HepG2 (cell line): ENCODE measurements around the gene MTHFD2L. TPM values are rescaled to one million over a fixed set of nuclear protein-coding genes. Genes with fewer than 3 reads are reported as not detected.

Source experiments
- E2F5 ChIP-seq: sonication (generic); formaldehyde crosslinking; conservative IDR thresholded peaks from 2 replicates; pipeline ENCODE4 v1.4.0; 2020; ENCODE audit warnings: missing genetic modification reagents
- GPBP1L1 ChIP-seq: sonication (generic); formaldehyde crosslinking; IDR thresholded peaks from 2 replicates; pipeline ENCODE4 v1.5.0; 2020; ENCODE audit warnings: mild to moderate bottlenecking, missing genetic modification reagents
- HNRNPL ChIP-seq: fragments of 200-400 bp; formaldehyde crosslinking; IDR thresholded peaks from 2 replicates; pipeline ENCODE4 v1.6.1; 2017; ENCODE audit warnings: mild to moderate bottlenecking, low read depth, low read length
- HNRNPUL1 ChIP-seq: fragments of 200-400 bp; formaldehyde crosslinking; IDR thresholded peaks from 2 replicates; pipeline ENCODE4 v1.6.1; 2017; ENCODE audit warnings: low read depth, mild to moderate bottlenecking, low read length, moderate library complexity
- HOXA9 ChIP-seq: sonication (generic); formaldehyde crosslinking; IDR thresholded peaks from 2 replicates; pipeline ENCODE4 v1.8.1; 2022; ENCODE audit warnings: missing genetic modification reagents, mild to moderate bottlenecking, moderate library complexity, borderline replicate concordance
- MYC ChIP-seq: sonication (generic); formaldehyde crosslinking; IDR thresholded peaks from 2 replicates; pipeline ENCODE4 v1.9.0; 2021; ENCODE audit warnings: missing genetic modification reagents, borderline replicate concordance
- NR2F1 ChIP-seq, 2 experiments: fragments of 450-650 bp in 1 of 2; formaldehyde crosslinking in 1 of 2; IDR thresholded peaks; 2 replicates each; pipeline versions ENCODE4 v1.5.0 to v1.6.1; 2016 to 2020; ENCODE audit warnings: mild to moderate bottlenecking in 1 of 2, missing compliant biosample characterization in 1 of 2, missing genetic modification reagents in 1 of 2, moderate library complexity in 1 of 2
- PAX8 ChIP-seq: sonication (generic); formaldehyde crosslinking; IDR thresholded peaks from 2 replicates; pipeline ENCODE4 v1.8.0; 2022; ENCODE audit warnings: mild to moderate bottlenecking, missing genetic modification reagents, borderline replicate concordance
- PHF20 ChIP-seq: sonication (generic); formaldehyde crosslinking; IDR thresholded peaks from 2 replicates; pipeline ENCODE4 v1.5.0; 2020; ENCODE audit warnings: mild to moderate bottlenecking, missing genetic modification reagents
- RBAK ChIP-seq: sonication (generic); formaldehyde crosslinking; IDR thresholded peaks from 2 replicates; pipeline ENCODE4 v1.5.1; 2020; ENCODE audit warnings: mild to moderate bottlenecking, missing genetic modification reagents
- RFX3 ChIP-seq: IDR thresholded peaks from 2 replicates; pipeline ENCODE4 v1.6.1; 2016; ENCODE audit warnings: missing biosample characterization, missing genetic modification reagents
- UBTF ChIP-seq: sonication (generic); formaldehyde crosslinking; IDR thresholded peaks from 2 replicates; pipeline ENCODE4 v1.4.0; 2020; ENCODE audit warnings: mild to moderate bottlenecking, missing genetic modification reagents
- YY1 ChIP-seq: IDR thresholded peaks from 2 replicates; pipeline ENCODE4 v1.6.1; 2011; ENCODE audit warnings: low read length, low read depth, moderate library complexity, mild to moderate bottlenecking; ENCODE audit not compliant: insufficient read depth, insufficient replicate concordance
- ZFP36 ChIP-seq: fragments of 150-350 bp; IDR thresholded peaks from 2 replicates; pipeline ENCODE4 v1.6.1; 2018; ENCODE audit warnings: borderline replicate concordance, low read length, low read depth; ENCODE audit not compliant: partially characterized antibody
- ZNF670 ChIP-seq: sonication (generic); formaldehyde crosslinking; IDR thresholded peaks from 2 replicates; pipeline ENCODE4 v1.8.0; 2022; ENCODE audit warnings: mild to moderate bottlenecking, missing genetic modification reagents, borderline replicate concordance
- polyA plus RNA-seq, 8 experiments: library from polyadenylated mRNA; depleted of rRNA in 3 of 8; stranded (reverse) in 7 of 8; unstranded in 1 of 8; fragments of >200 nt; fragmentation: Illumina TruSeq in 4 of 8; extraction: Trizol in 4 of 8; gene quantifications; 2 replicates each; pipeline versions ENCODE4 v1.2.1 to v1.2.3, GENCODE V29; 2011 to 2016; ENCODE audit warnings: low read depth in 4 of 8, missing spikeins in 1 of 8, mixed read lengths in 1 of 8; ENCODE audit not compliant: insufficient read depth in 1 of 8
- total RNA-seq, 5 experiments: library from RNA; depleted of rRNA; stranded (reverse); fragments of >200 nt; fragmentation: Illumina TruSeq; extraction: Trizol; gene quantifications; 2 replicates each; pipeline ENCODE4 v1.2.3, GENCODE V29; 2016; ENCODE audit warnings: low read depth in 1 of 5
- TF ChIP-seq, protein P1 (sequence below): sonication (generic); formaldehyde crosslinking; conservative IDR thresholded peaks from 2 replicates; pipeline ENCODE4 v1.4.0; 2020; ENCODE audit warnings: mild to moderate bottlenecking, missing genetic modification reagents, moderate library complexity

Gene MTHFD2L
- total and polyA plus RNA-seq, 2 of the 13 experiments (the other 11 are each of a cell fraction or from before 2014, with no cell fraction given) = 10.5 to 14.9 TPM

DNA sequence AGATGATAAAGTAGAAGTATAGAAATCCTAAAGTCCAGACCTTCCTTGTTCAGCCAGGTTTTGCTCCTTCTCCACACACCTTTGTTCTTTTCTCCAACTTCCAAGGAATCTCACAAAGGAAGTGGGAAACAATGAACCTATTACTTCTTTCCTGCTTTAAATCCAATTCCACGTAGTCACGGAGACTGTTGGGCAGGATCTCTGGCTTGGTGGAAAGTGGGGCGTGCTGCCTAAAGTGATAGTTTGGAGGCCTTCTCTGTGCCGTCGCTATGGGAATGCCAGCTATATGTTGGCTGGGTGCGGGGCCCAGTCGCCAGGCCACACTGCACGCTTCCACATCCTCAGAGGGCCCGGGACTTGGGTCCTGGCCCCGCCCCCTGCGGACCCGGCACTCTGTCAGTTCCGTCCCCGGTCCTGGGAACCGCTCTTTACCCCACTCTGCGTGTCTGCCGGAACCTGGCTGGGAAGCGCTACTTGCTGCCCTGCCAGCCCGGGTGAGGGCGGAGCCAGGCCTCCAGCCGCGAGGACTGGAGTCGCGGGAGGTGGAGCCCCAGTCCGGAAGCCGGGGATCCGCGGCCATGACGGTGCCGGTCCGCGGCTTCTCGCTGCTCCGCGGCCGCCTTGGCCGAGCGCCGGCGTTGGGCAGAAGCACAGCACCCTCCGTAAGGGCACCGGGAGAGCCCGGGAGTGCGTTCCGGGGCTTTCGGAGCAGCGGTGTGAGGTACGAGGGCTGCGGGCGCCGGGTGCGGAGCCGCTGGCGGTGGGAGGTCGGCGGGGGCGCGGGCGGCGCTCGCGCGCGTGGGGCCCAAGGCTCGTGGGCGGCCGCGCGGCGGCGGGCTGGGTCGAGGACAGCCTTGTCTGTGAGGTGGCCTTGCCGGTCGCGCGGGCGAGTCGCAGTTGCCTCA is at the start of gene MTHFD2L (continued):
- peak; percentile 98 for TF ChIP-seq UBTF (CRISPR knock-in tag)
- TF ChIP-seq HOXA9 (CRISPR knock-in tag) = peak; percentile 45; the same call in 1 of the 2 replicates
- no peak for TF ChIP-seq HNRNPUL1
- peak; percentile 91 for TF ChIP-seq YY1
- peak; percentile 94; the same call in 1 of the 2 replicates for TF ChIP-seq ZNF670 (CRISPR knock-in tag)
- no peak for TF ChIP-seq NR2F1 (CRISPR knock-in tag; IDR thresholded peaks at IDR 0.05)
- TF ChIP-seq MYC (CRISPR knock-in tag) = peak; percentile 88
- TF ChIP-seq RBAK = no peak
- TF ChIP-seq GPBP1L1 = no peak
- TF ChIP-seq PHF20 (CRISPR knock-in tag) = peak; percentile 82
- TF ChIP-seq ZFP36 = no peak
- TF ChIP-seq HNRNPL = peak; percentile 84
- TF ChIP-seq RFX3 = peak; percentile 47; the same call in 1 of the 2 replicates
- TF ChIP-seq E2F5 (CRISPR knock-in tag) = 0 out of 2 replicates have a peak, but pooled peaks have one; percentile 34
- no peak for TF ChIP-seq PAX8
- TF ChIP-seq, protein P1, sequence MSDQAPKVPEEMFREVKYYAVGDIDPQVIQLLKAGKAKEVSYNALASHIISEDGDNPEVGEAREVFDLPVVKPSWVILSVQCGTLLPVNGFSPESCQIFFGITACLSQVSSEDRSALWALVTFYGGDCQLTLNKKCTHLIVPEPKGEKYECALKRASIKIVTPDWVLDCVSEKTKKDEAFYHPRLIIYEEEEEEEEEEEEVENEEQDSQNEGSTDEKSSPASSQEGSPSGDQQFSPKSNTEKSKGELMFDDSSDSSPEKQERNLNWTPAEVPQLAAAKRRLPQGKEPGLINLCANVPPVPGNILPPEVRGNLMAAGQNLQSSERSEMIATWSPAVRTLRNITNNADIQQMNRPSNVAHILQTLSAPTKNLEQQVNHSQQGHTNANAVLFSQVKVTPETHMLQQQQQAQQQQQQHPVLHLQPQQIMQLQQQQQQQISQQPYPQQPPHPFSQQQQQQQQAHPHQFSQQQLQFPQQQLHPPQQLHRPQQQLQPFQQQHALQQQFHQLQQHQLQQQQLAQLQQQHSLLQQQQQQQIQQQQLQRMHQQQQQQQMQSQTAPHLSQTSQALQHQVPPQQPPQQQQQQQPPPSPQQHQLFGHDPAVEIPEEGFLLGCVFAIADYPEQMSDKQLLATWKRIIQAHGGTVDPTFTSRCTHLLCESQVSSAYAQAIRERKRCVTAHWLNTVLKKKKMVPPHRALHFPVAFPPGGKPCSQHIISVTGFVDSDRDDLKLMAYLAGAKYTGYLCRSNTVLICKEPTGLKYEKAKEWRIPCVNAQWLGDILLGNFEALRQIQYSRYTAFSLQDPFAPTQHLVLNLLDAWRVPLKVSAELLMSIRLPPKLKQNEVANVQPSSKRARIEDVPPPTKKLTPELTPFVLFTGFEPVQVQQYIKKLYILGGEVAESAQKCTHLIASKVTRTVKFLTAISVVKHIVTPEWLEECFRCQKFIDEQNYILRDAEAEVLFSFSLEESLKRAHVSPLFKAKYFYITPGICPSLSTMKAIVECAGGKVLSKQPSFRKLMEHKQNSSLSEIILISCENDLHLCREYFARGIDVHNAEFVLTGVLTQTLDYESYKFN (CRISPR knock-in tag) = peak; percentile 69
